Activated naive CD8-positive, alpha-beta T cell treated with anti-CD3 and anti-CD28 coated beads for 36 hours (primary cell): ENCODE data around the gene KMT2B. TPM values are rescaled to one million over a fixed set of nuclear protein-coding genes. Genes with fewer than 3 reads are reported as not detected.

Experiments
- DNase-seq: peaks from one replicate; pipeline ENCODE4 v3.0.0; 2021
- H3K27ac Mint-ChIP-seq: one replicate; pipeline ENCODE4 v1.8.0; 2022; ENCODE audit warnings: mild to moderate bottlenecking, moderate library complexity, mixed read lengths
- H3K27me3 Mint-ChIP-seq: one replicate; pipeline ENCODE4 v1.8.0; 2022; ENCODE audit warnings: mild to moderate bottlenecking, mixed read lengths
- H3K36me3 Mint-ChIP-seq: one replicate; pipeline ENCODE4 v1.8.0; 2021; ENCODE audit warnings: mild to moderate bottlenecking, mixed read lengths
- H3K4me1 Mint-ChIP-seq: one replicate; pipeline ENCODE4 v1.8.0; 2021; ENCODE audit warnings: mixed read lengths
- H3K4me3 Mint-ChIP-seq: one replicate; pipeline ENCODE4 v1.8.0; 2022; ENCODE audit warnings: mild to moderate bottlenecking, moderate library complexity, mixed read lengths
- H3K9me3 Mint-ChIP-seq: one replicate; pipeline ENCODE4 v1.8.0; 2022; ENCODE audit warnings: mixed read lengths
- total RNA-seq, 2 experiments: library from RNA; stranded (reverse); gene quantifications; one replicate each; pipeline ENCODE4 v1.2.3, GENCODE V29; 2021

The KMT2B gene
- total RNA-seq, 2 experiments from 2014 or later: 42.2 to 45.5 TPM

- H3K9me3 Mint-ChIP-seq: no peaks in the 10 kb centered on the region
- H3K4me3 Mint-ChIP-seq: no peak overlapping the region
- peaks cover 27% of the 10 kb centered on the region for H3K4me1 Mint-ChIP-seq
- peaks cover 23% of the 10 kb centered on the region for H3K36me3 Mint-ChIP-seq
- no peak overlapping the region for H3K27ac Mint-ChIP-seq
- H3K27me3 Mint-ChIP-seq: peaks cover 14% of the 10 kb centered on the region
- DNase-seq: no peak
Observed at GRCh38 chr19:35751839-35752745, 34.3 kb downstream of the KMT2B start.

GRCh38 chr19:35752746-35753350 is 35.0 kb downstream of the KMT2B start:
- no peak overlapping the region for H3K27ac Mint-ChIP-seq
- no peak for DNase-seq
- no peak overlapping the region for H3K4me3 Mint-ChIP-seq
- peaks cover 28% of the 10 kb centered on the region for H3K4me1 Mint-ChIP-seq
- peaks cover 22% of the 10 kb centered on the region for H3K36me3 Mint-ChIP-seq
- peaks cover 16% of the 10 kb centered on the region for H3K27me3 Mint-ChIP-seq
- no peaks in the 10 kb centered on the region for H3K9me3 Mint-ChIP-seq

GRCh38 chr19:35753634-35754369 is 36.0 kb downstream of the KMT2B start:
- Mint-ChIP-seq H3K27ac (no peak overlapping the region), H3K4me1 (peaks cover 26% of the 10 kb centered on the region), H3K27me3 (peaks cover 17% of the 10 kb centered on the region), H3K4me3 (no peak overlapping the region), H3K36me3 (peaks cover 20% of the 10 kb centered on the region), H3K9me3 (no peaks in the 10 kb centered on the region)
- no peak for DNase-seq

GRCh38 chr19:35754370-35755130 is 36.7 kb downstream of the KMT2B start:
- Mint-ChIP-seq H3K36me3 (peaks cover 20% of the 10 kb centered on the region), H3K27me3 (peaks cover 17% of the 10 kb centered on the region), H3K4me1 (peaks cover 26% of the 10 kb centered on the region), H3K4me3 (no peak overlapping the region), H3K27ac (peak overlapping the region; percentile 22), H3K9me3 (no peaks in the 10 kb centered on the region)
- DNase-seq: no peak

GRCh38 chr19:35755131-35755549 is 37.3 kb downstream of the KMT2B start:
- H3K4me3 Mint-ChIP-seq: peak overlapping the region; percentile 27
- no peak for DNase-seq
- H3K4me1 Mint-ChIP-seq: peaks cover 23% of the 10 kb centered on the region
- peaks cover 23% of the 10 kb centered on the region for H3K36me3 Mint-ChIP-seq
- H3K27ac Mint-ChIP-seq: no peak overlapping the region
- H3K9me3 Mint-ChIP-seq: no peaks in the 10 kb centered on the region
- peaks cover 17% of the 10 kb centered on the region for H3K27me3 Mint-ChIP-seq

GRCh38 chr19:35755550-35756376 is 38.0 kb downstream of the KMT2B start:
- Mint-ChIP-seq H3K27me3 (peaks cover 17% of the 10 kb centered on the region), H3K4me3 (peak overlapping the region; percentile 53), H3K4me1 (peaks cover 21% of the 10 kb centered on the region), H3K36me3 (peaks cover 24% of the 10 kb centered on the region), H3K9me3 (no peaks in the 10 kb centered on the region), H3K27ac (peak overlapping the region; percentile 54)
- peak; percentile 69 for DNase-seq

- H3K9me3 Mint-ChIP-seq: no peaks in the 10 kb centered on the region
- H3K36me3 Mint-ChIP-seq: peaks cover 27% of the 10 kb centered on the region
- peak within 1 kb of the TSS; percentile 83 for H3K4me3 Mint-ChIP-seq
- no peak for DNase-seq
- peaks cover 17% of the 10 kb centered on the region for H3K27me3 Mint-ChIP-seq
- peak within 1 kb of the TSS; percentile 82 for H3K27ac Mint-ChIP-seq
- H3K4me1 Mint-ChIP-seq: peaks cover 21% of the 10 kb centered on the region
Observed at GRCh38 chr19:35756377-35757230, 38.8 kb downstream of the KMT2B start, which contains the start of gene HSPB6. Gene HSPB6, minus strand, starts transcription at chr19:35757029. Its CDS starts 21 bp downstream, at chr19:35757008.

GRCh38 chr19:35757231-35757748 is 39.5 kb downstream of the KMT2B start:
- Mint-ChIP-seq H3K9me3 (no peaks in the 10 kb centered on the region), H3K4me3 (peak overlapping the region; percentile 83), H3K4me1 (peaks cover 21% of the 10 kb centered on the region), H3K27me3 (peaks cover 17% of the 10 kb centered on the region), H3K27ac (peak overlapping the region; percentile 82), H3K36me3 (peaks cover 32% of the 10 kb centered on the region)
- peak; percentile 63 for DNase-seq

- Mint-ChIP-seq H3K9me3 (no peaks in the 10 kb centered on the region), H3K27me3 (peaks cover 17% of the 10 kb centered on the region), H3K4me3 (peak within 1 kb of the TSS; percentile 83), H3K36me3 (peaks cover 32% of the 10 kb centered on the region), H3K27ac (peak within 1 kb of the TSS; percentile 82), H3K4me1 (peaks cover 21% of the 10 kb centered on the region)
- DNase-seq: peak; percentile 99
Observed at GRCh38 chr19:35757749-35758608, 40.2 kb downstream of the KMT2B start, which contains the start of gene PROSER3. Gene PROSER3, plus strand, starts transcription at chr19:35758176. Its CDS starts 40 bp downstream, at chr19:35758216.

- H3K9me3 Mint-ChIP-seq: no peaks in the 10 kb centered on the region
- peaks cover 26% of the 10 kb centered on the region for H3K36me3 Mint-ChIP-seq
- peaks cover 21% of the 10 kb centered on the region for H3K4me1 Mint-ChIP-seq
- no peak overlapping the region for H3K27ac Mint-ChIP-seq
- peaks cover 16% of the 10 kb centered on the region for H3K27me3 Mint-ChIP-seq
- DNase-seq: no peak
- peak overlapping the region; percentile 63 for H3K4me3 Mint-ChIP-seq
Observed at GRCh38 chr19:35759697-35760096, 41.9 kb downstream of the KMT2B start.

GRCh38 chr19:35760711-35761349 is 43.0 kb downstream of the KMT2B start:
- H3K36me3 Mint-ChIP-seq: peaks cover 22% of the 10 kb centered on the region
- H3K4me3 Mint-ChIP-seq: no peak overlapping the region

More at GRCh38 chr19:35760711-35761349, 43.0 kb downstream of the KMT2B start:
- no peak for DNase-seq
- Mint-ChIP-seq H3K9me3 (no peaks in the 10 kb centered on the region), H3K4me1 (peaks cover 18% of the 10 kb centered on the region), H3K27ac (no peak overlapping the region), H3K27me3 (peaks cover 10% of the 10 kb centered on the region)
